ENCODE measurements around the gene GAPT. TPM values are rescaled to one million over a fixed set of nuclear protein-coding genes. Genes with fewer than 3 reads are reported as not detected.

Gene GAPT
- total RNA-seq, 6 donors from 2014 or later: 1.0 to 8.0 (median 6.4) TPM; not detected in 1

DNA sequence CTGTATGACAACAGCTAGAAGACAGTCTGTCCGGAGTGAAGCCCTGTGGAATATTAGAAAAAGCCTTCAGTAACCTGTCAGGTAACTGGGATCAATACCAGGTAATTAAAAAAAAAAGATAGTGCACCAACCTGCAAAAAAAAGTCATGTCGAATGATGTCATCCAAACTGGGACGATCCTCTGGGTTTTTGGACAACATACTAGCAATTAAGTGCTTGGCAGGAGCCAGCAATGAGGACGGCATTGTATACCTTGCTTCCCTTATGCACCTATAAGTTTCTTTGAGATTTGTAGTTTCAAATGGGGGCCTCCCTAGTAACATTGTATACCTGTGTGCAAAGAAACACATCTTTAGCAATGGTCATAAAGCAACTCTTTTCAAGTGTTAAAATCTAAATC, 34.2 kb upstream of the GAPT start:
- Histone ChIP-seq H3K4me1 (peaks cover 0 to 4% (median 1%) of the 10 kb centered on the region in 4 donors), H3K9me3 (no peaks in the 10 kb centered on the region), H3K27me3 (no peaks in the 10 kb centered on the region), H3K4me3 (peak overlapping the region in 3 of 4 donors; percentile 53 to 86 (median 64)), H3K27ac (peak overlapping the region in 1 of 4 donors; percentile 2), H3K36me3 (peaks cover 0 to 43% (median 6%) of the 10 kb centered on the region in 4 donors)
- TF ChIP-seq POLR2AphosphoS5 (IDR thresholded peaks at IDR 0.05) (no peak), EP300 (IDR thresholded peaks at IDR 0.05) (no peak), POLR2A (IDR thresholded peaks at IDR 0.05) (no peak)
- TF ChIP-seq, protein P1, sequence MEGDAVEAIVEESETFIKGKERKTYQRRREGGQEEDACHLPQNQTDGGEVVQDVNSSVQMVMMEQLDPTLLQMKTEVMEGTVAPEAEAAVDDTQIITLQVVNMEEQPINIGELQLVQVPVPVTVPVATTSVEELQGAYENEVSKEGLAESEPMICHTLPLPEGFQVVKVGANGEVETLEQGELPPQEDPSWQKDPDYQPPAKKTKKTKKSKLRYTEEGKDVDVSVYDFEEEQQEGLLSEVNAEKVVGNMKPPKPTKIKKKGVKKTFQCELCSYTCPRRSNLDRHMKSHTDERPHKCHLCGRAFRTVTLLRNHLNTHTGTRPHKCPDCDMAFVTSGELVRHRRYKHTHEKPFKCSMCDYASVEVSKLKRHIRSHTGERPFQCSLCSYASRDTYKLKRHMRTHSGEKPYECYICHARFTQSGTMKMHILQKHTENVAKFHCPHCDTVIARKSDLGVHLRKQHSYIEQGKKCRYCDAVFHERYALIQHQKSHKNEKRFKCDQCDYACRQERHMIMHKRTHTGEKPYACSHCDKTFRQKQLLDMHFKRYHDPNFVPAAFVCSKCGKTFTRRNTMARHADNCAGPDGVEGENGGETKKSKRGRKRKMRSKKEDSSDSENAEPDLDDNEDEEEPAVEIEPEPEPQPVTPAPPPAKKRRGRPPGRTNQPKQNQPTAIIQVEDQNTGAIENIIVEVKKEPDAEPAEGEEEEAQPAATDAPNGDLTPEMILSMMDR (IDR thresholded peaks at IDR 0.05): no peak
- 57 to 67% methylated on average over 4 of the region's 4 CpGs for WGBS, 2 donors
- ATAC-seq (ENCODE audit: low FRiP score in 2 of 2) (no peak), DNase-seq (no peak)

- Histone ChIP-seq H3K36me3 (peaks cover 0 to 40% (median 6%) of the 10 kb centered on the region in 4 donors), H3K27me3 (no peaks in the 10 kb centered on the region), H3K4me1 (peaks cover 0 to 4% (median 2%) of the 10 kb centered on the region in 4 donors), H3K4me3 (peak overlapping the region; percentile 53 to 86 (median 70)), H3K27ac (peak overlapping the region in 3 of 4 donors; percentile 93 to 97 (median 95)), H3K9me3 (no peaks in the 10 kb centered on the region)
- 32 to 39% methylated on average over 7 of the region's 7 CpGs for WGBS, 2 donors
- DNase-seq (no peak), ATAC-seq (ENCODE audit: low FRiP score in 2 of 2) (no peak)
- TF ChIP-seq POLR2AphosphoS5 (IDR thresholded peaks at IDR 0.05) (no peak), EP300 (IDR thresholded peaks at IDR 0.05) (no peak), POLR2A (IDR thresholded peaks at IDR 0.05) (no peak)
- TF ChIP-seq, protein P1 (IDR thresholded peaks at IDR 0.05): no peak
These were observed 33.0 kb upstream of the GAPT start for GRCh38 chr5:58458141-58458742.

DNA sequence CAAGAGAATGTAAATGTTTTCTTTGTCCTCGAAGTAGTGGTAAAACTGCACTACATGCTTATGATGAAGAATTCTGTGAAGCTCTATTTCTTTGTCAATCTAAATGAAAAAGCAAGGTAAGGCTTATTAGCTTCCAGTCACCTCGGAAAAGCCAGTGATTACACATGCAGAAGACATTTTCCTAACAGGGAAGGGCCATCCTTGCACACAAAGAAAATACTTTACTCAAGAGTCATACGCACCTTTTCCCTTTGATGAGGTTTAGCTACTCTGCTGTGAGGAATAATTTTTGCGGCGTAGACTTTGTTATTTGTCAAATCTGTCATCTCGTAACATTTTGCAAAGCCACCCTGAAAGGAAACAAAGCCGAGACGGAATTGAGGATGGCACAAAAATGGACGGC, 32.5 kb upstream of the GAPT start:
- no peak for DNase-seq
- no peaks in the 10 kb centered on the region for H3K9me3 ChIP-seq
- peaks cover 0 to 4% (median 2%) of the 10 kb centered on the region in 4 donors for H3K4me1 ChIP-seq
- WGBS, 2 donors: 6 to 11% methylated on average over 9 of the region's 9 CpGs
- no peak for ATAC-seq (ENCODE audit: low FRiP score in 2 of 2)
- peak overlapping the region in 3 of 4 donors; percentile 93 to 97 (median 95) for H3K27ac ChIP-seq
- H3K4me3 ChIP-seq: peak overlapping the region; percentile 53 to 86 (median 70)
- H3K27me3 ChIP-seq: no peaks in the 10 kb centered on the region
- H3K36me3 ChIP-seq: peaks cover 0 to 36% (median 6%) of the 10 kb centered on the region in 4 donors
- TF ChIP-seq, protein P1 (IDR thresholded peaks at IDR 0.05): no peak
- no peak for TF ChIP-seq POLR2AphosphoS5 (IDR thresholded peaks at IDR 0.05)
- TF ChIP-seq POLR2A (IDR thresholded peaks at IDR 0.05): no peak
- TF ChIP-seq EP300 (IDR thresholded peaks at IDR 0.05): no peak

DNA sequence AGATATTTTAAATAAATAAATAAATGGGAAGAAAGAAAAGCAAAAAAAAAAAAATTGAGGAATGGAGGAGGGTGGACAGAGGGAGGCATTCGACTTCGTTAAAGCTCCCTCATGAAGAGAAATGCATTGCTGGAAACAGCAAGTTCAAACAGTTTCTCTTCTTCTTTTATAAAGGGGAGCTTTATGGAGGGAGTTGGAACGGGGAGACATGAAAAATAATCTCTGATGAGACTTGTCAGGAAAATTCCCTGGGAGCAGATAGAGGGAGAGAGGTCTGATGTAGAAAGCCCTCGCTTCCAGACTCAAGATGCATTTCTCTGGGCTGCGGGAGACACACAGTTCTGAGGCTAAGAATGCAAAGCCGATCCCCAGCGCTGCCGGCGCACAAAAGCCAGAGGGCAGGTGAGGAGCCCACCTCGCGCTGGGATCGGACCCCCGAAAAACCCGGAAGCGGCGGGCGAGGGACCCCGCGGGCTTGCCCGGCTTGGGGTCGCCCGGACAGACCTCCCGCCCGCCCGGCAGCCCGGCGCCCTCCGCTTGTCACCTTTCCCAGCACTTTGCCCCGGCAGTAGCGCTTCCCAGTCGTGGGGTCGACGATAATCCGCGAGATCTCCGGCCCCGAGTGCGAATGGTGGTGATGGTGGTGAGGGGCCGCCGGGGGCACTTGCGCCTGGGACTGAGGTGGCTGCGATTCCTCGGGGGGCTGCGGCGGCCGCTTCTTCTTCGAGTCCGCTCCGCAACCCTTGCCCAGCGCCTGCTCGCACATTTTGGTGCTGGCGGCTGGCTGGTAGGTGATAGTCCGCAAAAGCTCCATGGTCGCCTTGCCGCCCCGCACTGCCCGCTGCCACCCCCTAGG, 31.9 kb upstream of the GAPT start:
- Histone ChIP-seq H3K9me3 (no peaks in the 10 kb centered on the region), H3K4me1 (peaks cover 0 to 4% (median 2%) of the 10 kb centered on the region in 4 donors), H3K4me3 (peak overlapping the region; percentile 53 to 86 (median 70)), H3K36me3 (peaks cover 0 to 30% (median 2%) of the 10 kb centered on the region in 4 donors), H3K27ac (peak overlapping the region; percentile 92 to 97 (median 94)), H3K27me3 (no peaks in the 10 kb centered on the region)
- DNase-seq (peak; percentile 32 to 89), ATAC-seq (ENCODE audit: low FRiP score in 2 of 2) (peak; percentile 4 to 25)
- TF ChIP-seq EP300 (IDR thresholded peaks at IDR 0.05): no peak
- peak in 1 of 4 donors; percentile 77 for TF ChIP-seq POLR2A (IDR thresholded peaks at IDR 0.05)
- 0 to 3% methylated on average over 40 to 43 of the region's 57 CpGs for WGBS, 2 donors
